Astrocyte of the hippocampus (primary cell): ENCODE data around the gene G3BP2.
"Not testable (repeated sequence)": the region's sequence is repeated elsewhere in the genome, so short reads cannot be mapped to it uniquely, and the experiment has no call there.

Experiments used
- DNase-seq: peaks from one replicate; pipeline ENCODE4 v3.0.0; 2011; ENCODE audit warnings: low read depth, low spot score

G3BP2 gene

GRCh38 chr4:75683482-75684155 is 10.4 kb upstream of the G3BP2 start:
- DNase-seq, result no peak

GRCh38 chr4:75679876-75680575 is 6.8 kb upstream of the G3BP2 start:
- DNase-seq, result no peak

GRCh38 chr4:75678965-75679364 is 5.8 kb upstream of the G3BP2 start:
- no peak for DNase-seq

GRCh38 chr4:75678473-75678872 is 5.3 kb upstream of the G3BP2 start:
- no peak for DNase-seq

- DNase-seq, result no peak
Measured at GRCh38 chr4:75675004-75675531, 1.9 kb upstream of the G3BP2 start.

GRCh38 chr4:75673959-75674328 is 733 bp upstream of the G3BP2 start:
- DNase-seq, result peak; percentile 39

- peak; percentile 72 for DNase-seq
Measured at GRCh38 chr4:75672461-75673026, 667 bp downstream of the G3BP2 start.

- peak; percentile 20 for DNase-seq
Measured at GRCh38 chr4:75671802-75672421, 1.3 kb downstream of the G3BP2 start.

GRCh38 chr4:75668596-75668995 is 4.6 kb downstream of the G3BP2 start:
- DNase-seq, result no peak

GRCh38 chr4:75667636-75668035 is 5.6 kb downstream of the G3BP2 start:
- DNase-seq, result not testable (repeated sequence)

GRCh38 chr4:75666299-75666698 is 6.9 kb downstream of the G3BP2 start:
- no peak for DNase-seq

GRCh38 chr4:75664604-75665003 is 8.6 kb downstream of the G3BP2 start:
- DNase-seq, result not testable (repeated sequence)

- peak; percentile 46 for DNase-seq
Measured at GRCh38 chr4:75662626-75663025, 10.6 kb downstream of the G3BP2 start.

GRCh38 chr4:75660491-75660890 is 12.7 kb downstream of the G3BP2 start:
- peak; percentile 44 for DNase-seq

- DNase-seq, result no peak
Measured at GRCh38 chr4:75659512-75660031, 13.6 kb downstream of the G3BP2 start.

GRCh38 chr4:75658876-75659275 is 14.3 kb downstream of the G3BP2 start:
- peak; percentile 29 for DNase-seq

- DNase-seq, result no peak
Measured at GRCh38 chr4:75655562-75655961, 17.6 kb downstream of the G3BP2 start.

- DNase-seq, result no peak
Measured at GRCh38 chr4:75654905-75655304, 18.3 kb downstream of the G3BP2 start.

- DNase-seq, result peak; percentile 49
Measured at GRCh38 chr4:75653845-75654503, 19.2 kb downstream of the G3BP2 start.

GRCh38 chr4:75644095-75644494 is 29.1 kb downstream of the G3BP2 start:
- no peak for DNase-seq

GRCh38 chr4:75643651-75644050 is 29.6 kb downstream of the G3BP2 start:
- peak; percentile 64 for DNase-seq
